Stimulated activated CD8-positive, alpha-beta memory T cell treated with anti-CD3 and anti-CD28 coated beads, Interleukin-2, amount 100 ng/mL, for 1 hour (primary cell): ENCODE data around the gene INPP5A.
"Not testable (repeated sequence)": the region's sequence is repeated elsewhere in the genome, so short reads cannot be mapped to it uniquely, and the experiment has no call there.

ENCODE experiments used
- DNase-seq, 2 donors: peaks; one replicate each; pipeline ENCODE4 v3.0.0-alpha.2; 2020; ENCODE audit warnings: low read depth in 2 of 2

INPP5A gene

GRCh38 chr10:132763545-132763944 lies 226.0 kb downstream of the INPP5A start:
- no peak for DNase-seq

GRCh38 chr10:132764108-132764507 lies 226.5 kb downstream of the INPP5A start:
- no peak for DNase-seq

GRCh38 chr10:132765435-132765834 lies 227.8 kb downstream of the INPP5A start:
- DNase-seq = no peak

GRCh38 chr10:132766291-132766690 lies 228.7 kb downstream of the INPP5A start:
- no peak for DNase-seq

- no peak for DNase-seq
Observed at GRCh38 chr10:132768346-132769248, 231.0 kb downstream of the INPP5A start.

- DNase-seq = no peak
Observed at GRCh38 chr10:132770061-132771021, 232.8 kb downstream of the INPP5A start.

- DNase-seq = not testable (repeated sequence)
Observed at GRCh38 chr10:132772816-132773215, 235.2 kb downstream of the INPP5A start.

GRCh38 chr10:132774181-132774901 lies 236.8 kb downstream of the INPP5A start:
- DNase-seq = no peak

GRCh38 chr10:132774902-132775863 lies 237.6 kb downstream of the INPP5A start:
- DNase-seq = no peak

- no peak for DNase-seq
Observed at GRCh38 chr10:132776186-132776585, 238.6 kb downstream of the INPP5A start.

- DNase-seq = no peak
Observed at GRCh38 chr10:132776821-132777220, 239.2 kb downstream of the INPP5A start.

GRCh38 chr10:132777441-132777840 lies 239.9 kb downstream of the INPP5A start:
- no peak for DNase-seq

- DNase-seq = no peak
Observed at GRCh38 chr10:132779549-132780294, 242.1 kb downstream of the INPP5A start.

GRCh38 chr10:132780356-132780755 lies 242.8 kb downstream of the INPP5A start:
- DNase-seq = no peak

GRCh38 chr10:132781556-132781955 lies 244.0 kb downstream of the INPP5A start:
- DNase-seq = no peak

GRCh38 chr10:132783165-132783939 lies 245.8 kb downstream of the INPP5A start:
- DNase-seq = no peak

- DNase-seq = no peak
Observed at GRCh38 chr10:132783940-132784865, 246.6 kb downstream of the INPP5A start.
